HL-60/S4 (cell line): ENCODE data around the gene RHPN2.
"Not testable (repeated sequence)": the region's sequence is repeated elsewhere in the genome, so short reads cannot be mapped to it uniquely, and the experiment has no call there.

ENCODE experiments used
- in situ Hi-C: fragments of 300-500 bp; cut with MboI; formaldehyde crosslinking; loops from 2 replicates; pipeline ENCODE4 v1.14.3; 2022; ENCODE audit warnings: low sequenced_read_pairs

The RHPN2 gene

DNA sequence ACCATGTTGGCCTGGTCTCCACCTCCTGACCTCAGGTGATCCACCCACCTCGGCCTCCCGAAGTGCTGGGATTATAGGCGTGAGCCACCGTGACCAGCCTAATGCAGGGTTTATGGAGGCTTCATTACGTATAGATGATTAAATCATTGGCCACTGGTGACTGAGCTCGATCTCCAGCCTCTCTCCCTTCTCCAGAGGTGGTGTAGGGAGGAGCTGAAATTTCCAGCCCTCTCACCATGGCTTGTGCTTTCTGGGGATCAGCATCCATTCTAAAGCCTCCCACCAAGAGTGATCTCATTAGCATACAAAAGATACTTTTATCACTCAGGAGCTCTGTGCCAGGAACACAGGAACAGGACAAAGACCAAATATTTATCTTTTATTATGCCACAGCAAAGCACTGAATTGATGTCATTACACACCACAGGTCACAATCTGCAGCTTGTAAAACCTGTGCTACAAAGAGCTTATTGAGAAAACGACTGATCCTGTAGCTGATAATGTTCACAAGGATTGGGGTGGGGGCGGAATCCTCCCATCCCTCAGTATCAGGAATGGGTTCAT, 32.4 kb downstream of the RHPN2 start:
- in situ Hi-C loops = no loop called here

DNA sequence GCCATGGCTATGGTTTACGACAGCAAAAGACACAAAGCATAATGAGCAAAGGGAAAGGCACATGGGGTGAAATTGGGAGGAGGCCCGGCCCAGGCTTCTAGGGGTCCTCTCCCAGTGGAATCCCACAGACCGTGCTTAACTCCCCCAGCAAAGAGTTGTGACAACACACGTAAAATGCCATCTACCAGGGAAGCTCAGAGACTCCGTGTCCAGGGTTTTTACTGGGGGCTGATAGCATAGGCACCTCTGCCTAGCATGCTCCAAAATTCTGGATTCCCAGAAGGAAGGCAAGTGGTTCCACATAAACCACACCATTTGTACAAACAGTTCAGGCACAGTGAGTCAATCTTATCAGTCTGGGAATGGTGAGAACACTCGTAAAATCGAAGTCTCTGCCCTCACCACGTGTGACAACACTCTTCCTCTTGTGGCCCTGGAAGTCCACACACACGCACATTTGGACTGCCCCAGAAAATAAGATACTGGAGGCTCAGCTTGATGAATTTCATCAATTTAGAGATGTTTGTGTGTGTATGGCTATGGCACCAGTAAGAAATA, 34.9 kb downstream of the RHPN2 start:
- in situ Hi-C loops = no loop called here

DNA sequence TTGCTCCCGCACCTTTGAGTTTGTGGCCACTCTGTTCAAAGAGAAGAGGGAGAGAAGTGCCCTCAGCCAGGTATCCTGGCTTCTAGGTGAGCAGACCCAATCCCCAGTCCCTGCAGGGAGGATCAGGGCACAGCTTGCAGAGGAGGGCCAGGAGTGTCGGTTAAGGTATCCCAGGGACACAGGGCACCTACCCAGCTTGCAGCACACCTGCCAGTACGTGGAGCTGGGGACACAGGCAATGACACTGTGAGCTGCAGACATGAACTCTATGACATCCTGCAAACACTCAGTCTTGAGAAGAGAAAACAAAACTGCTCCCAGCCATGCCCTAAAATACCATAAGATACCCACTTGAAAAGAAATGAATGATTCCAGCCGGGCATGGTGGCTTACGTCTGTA, 38.1 kb downstream of the RHPN2 start:
- in situ Hi-C loops = not testable (repeated sequence)

DNA sequence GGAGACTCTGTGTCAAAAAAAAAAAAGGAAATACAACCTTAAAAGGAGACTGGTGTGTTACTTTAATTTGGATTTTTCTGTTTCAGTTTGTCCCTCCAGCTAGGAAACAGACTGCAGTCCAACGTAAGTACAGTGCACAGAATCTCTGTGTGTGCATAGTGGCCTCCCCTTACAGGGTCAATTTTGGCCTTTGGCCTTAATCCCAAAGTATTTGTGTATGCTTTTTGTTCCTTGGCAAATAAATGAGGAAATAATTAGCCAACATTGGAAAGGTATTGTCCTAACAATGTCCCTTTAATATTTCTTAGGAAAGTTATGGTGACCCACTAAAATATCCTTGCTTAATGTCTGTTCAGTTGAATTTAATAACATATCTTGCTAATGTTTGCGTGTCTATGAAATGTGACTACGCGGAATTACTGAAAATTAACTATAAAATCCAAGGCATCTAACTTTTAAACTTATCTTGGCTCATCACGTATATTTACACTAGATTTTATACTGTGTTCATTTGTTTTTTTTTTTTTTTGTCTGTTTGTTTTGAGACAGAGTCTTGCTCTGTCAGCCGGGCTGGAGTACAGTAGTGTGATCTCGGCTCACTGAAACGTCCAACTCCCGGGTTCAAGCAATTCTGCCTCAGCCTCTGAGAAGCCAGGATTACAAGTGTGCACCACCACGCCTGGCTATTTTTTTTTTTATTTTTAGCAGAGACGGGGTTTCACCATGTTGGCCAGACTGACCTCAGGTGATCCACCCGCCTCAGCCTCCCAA, 39.0 kb downstream of the RHPN2 start:
- in situ Hi-C loops = not testable (repeated sequence)

DNA sequence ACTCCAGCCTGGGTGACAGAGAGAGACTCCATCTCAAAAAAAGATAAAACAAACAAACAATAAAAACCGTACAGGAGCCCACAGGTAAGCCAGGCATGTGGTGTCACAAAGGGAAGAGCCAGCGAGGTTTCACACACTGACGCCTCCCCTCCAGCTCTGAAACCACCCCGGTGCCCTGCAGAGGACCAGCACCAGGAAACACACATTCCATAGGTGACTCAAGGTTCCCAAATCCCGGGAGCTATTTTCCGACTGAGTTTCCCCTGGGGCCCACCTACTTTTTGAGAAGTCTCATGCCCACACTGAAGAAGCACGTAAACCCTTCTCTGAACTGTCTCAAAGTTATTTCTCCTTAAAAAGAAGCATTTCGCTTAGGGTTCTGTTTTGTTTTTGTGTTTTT, 40.3 kb downstream of the RHPN2 start:
- in situ Hi-C loops = no loop called here

DNA sequence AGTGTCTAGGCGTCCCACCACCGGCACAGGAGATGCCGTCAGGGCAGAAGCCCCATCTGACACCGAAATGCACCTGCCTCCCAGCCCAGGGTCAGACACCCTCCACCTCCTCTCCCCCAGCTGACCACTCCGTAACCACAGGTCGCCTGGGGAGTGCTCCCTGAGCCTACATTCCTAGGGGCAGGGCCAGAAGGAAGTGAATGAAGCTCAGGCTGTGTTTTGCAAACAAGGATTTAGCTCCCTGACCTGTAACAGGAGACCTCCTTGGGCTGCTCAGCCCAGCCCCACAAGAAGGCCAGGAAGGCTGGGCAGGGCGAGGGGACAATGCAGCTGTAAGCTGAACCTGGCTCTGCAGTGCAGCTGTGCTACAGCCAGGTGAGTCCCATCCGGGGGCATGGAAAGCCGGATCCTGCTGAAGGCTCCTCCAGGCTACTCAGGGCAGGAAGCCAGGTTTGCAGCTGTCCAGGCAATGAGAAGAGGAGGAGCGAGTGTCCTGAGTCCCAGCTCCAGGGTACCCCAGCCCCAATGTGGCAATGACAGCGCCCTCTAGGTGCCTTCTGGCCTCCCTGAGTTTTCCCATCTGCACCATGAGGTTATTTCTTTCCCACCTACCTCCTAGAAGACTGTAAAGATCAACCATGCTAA, 42.1 kb downstream of the RHPN2 start:
- in situ Hi-C loops = no loop called here

DNA sequence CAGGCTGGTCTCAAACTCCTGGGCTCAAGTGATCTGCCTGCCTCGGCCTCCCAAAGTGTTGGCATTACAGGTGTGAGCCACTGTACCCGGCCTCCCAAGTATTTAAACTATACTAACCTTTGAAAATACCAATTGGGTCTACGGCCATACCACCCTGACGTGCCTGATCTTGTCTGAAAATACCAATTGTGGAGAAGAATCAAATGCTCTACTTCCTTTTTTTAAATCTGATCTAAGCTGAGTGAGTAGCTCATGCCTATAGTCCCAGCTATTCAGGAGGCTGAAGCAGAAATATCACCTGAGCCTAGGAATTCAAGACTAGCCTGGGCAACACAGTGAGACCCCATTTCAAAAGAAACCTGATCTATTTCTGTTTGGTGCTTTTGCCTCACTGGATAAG, 53.8 kb downstream of the RHPN2 start:
- in situ Hi-C loops = not testable (repeated sequence)

DNA sequence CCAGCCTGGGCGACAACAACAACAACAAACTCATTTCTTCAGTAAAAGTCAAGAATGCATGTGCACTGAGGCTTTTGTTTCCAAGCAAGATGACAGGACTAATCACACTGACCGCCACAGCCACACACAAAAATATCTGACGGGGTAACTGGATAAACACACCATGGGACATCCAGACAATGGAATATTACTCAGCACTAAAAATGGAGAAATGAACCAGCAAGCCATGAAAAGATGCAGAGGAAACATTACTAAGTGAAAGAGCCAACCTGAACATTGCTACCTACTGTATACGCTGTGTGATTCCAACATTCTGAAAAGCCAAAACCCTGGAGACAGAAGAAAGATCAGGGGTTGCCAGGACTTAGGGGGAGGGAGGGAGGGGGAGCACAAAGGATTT, 56.0 kb downstream of the RHPN2 start:
- in situ Hi-C loops = no loop called here

DNA sequence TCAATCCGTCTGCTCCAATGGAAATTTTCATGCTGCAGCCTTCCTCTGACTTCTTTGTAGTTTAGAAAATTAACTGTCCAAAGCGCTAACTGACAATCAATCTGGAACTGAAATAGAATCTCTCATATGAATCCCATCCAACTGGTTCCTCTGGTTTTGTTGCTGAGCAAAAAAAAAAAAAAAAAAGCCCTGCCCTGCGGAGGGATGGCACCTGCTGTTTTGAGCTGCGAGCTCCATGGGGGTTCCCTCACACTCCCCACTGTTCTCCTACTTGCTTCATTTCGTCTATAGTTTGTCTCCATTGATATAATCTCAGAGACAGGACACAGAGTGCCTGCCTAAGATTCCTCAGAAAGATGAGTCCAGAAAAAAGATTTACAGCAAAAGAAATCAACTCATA, 59.2 kb downstream of the RHPN2 start:
- in situ Hi-C loops = no loop called here

DNA sequence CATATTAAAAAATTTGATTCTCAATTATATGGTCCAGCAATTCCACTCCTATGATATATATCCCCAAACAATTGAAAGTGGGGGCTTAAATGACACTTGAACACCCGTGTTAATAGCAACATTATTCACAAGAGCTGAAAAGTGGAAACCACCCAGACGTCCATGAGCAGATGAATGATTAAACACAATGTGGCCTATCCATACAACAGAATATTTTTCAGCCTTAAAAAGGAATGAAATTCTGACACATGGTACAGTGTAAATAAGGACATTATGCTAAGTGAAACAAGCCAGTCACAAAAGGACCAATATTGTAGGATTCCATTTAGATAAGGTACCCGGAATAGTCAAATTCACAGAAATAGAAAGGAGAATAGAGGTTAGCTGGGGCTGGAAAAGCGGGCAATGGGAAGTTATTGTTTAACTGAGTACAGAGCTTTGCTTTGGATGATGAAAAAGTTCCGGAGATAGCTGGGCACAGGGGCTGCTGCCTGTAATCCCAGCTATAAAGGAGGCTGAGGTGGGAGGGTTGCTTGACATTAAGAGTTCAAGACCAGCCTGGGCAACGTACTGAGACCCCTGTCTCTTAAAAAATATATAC, 61.2 kb downstream of the RHPN2 start:
- in situ Hi-C loops = not testable (repeated sequence)

DNA sequence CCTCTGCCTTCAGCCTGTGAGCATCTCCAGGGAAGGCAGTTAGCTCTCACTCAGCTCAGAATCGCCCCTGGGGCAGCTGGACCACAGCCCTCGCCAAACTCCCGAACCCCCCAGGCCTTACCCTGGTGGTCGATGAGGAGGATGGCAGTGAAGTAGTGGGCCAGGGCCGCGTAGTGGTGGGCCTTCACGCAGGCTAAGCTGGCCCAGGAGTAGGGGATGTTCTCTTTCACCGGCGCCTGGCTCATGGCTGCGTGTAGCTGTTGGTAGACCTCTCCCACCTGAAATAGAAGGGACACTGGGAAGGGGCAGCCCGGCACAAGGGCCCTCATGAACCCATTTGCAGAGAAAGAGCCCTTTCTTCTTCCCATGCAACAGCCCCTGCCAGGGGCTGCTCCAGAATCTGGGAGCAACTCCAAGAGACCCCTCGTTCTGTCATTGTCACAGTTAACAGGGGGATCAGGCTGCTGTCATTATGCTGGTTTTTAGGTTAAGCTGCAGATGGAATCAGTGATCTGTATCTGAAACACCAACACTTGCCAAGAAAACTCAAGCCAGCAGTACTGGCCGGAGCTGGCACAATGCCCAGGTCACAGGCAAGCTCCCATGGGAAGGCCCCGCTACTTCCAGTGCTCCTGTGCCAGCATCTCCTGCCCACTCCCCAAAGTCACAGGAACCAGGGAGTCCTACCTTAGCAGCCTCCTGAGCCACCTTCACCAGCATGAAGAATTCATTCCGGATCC, 62.4 kb downstream of the RHPN2 start:
- in situ Hi-C loops = not testable (repeated sequence)

DNA sequence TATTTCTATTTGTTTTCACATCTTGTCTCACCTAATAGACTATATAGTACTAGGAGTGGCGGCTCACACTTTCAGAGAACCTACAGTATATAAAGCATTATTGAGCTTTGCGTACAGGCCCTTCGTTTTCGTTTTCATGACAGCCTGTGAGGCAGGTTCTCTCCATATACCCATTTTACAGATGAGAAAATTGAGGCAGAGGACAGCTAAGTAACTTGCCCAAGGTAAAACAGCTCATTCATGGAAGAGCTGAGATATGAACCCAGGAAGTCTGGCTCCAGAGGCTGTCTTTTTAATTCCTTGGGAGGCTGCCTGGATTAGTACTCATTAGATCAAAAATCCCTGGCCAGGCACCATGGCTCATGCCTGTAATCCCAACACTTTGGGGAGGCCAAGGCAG, 63.8 kb downstream of the RHPN2 start:
- in situ Hi-C loops = no loop called here

DNA sequence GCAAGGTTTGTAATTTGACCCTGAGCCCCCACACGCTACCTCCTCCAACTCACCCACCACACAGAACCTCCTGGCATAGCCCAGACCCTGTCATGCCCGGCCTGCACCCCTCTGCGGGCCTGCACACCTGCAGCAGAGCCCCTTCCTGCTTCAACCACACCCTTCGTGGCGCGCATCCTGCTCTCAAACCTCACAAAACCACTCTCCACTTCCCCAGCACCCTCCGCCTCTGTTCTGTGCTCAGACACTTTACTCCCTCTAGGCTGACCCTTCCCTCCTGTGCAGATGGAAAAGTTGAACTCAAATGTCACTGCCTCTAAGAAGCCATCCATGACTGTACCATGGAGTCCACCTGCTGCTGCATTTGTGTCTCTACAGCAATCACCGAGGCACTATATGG, 64.2 kb downstream of the RHPN2 start:
- in situ Hi-C loops = no loop called here

DNA sequence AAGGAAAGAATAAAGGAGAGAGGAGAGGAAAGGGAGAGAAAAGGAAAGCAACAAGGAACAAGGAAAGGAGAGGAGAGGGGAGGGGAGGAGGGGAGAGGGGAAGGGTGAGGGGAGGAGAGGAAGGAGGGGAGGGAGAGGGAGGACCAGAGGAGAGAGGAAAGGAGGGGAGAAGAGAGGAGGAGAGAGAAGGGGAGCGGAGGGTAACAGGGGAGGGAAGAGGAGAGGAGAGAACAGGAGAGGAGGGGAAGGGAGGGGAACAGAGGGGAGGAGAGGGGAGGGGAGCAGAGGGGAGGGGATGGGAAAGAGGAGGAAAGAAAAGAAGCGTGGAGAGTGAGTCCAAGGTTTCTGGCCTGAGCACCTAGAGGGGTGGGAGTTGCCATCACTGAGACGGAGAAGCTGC, 66.0 kb downstream of the RHPN2 start:
- in situ Hi-C loops = loop anchor here (25.0 kb wide), 1 partner anchor 414 kb away; no protein-coding TSS in a partner anchor

DNA sequence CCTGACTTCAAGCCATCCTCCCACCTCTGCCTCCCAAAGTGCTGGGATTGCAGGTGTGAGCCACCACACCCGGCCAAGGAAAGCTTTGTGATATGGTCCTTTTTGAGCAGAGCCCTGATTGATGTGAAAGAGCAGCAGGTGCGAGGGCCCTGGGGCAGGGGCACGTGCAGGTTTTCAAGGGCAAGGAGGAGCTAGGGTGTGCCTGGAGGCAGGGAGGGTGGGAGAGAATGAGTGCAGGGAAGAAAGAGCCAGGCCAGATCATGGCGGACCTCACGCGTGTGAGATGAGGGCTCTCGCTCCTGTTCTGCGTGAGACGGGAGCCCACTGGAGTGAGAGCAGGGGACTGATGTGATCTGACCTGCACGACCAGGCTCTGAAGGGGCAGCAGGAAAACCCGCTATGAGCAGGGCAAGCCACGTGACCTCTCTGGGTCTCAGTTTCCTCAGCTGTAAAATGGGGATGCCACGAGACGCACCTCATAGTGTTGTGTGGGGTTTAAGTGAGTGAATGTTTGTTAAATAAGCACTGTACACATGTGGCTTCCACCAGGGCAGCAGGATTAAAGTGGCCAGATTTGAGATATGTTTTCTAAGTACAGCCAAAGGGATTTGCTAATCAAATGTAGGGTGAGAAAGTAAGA, 66.9 kb downstream of the RHPN2 start:
- in situ Hi-C loops = loop anchor here (25.0 kb wide), 1 partner anchor 414 kb away; no protein-coding TSS in a partner anchor

DNA sequence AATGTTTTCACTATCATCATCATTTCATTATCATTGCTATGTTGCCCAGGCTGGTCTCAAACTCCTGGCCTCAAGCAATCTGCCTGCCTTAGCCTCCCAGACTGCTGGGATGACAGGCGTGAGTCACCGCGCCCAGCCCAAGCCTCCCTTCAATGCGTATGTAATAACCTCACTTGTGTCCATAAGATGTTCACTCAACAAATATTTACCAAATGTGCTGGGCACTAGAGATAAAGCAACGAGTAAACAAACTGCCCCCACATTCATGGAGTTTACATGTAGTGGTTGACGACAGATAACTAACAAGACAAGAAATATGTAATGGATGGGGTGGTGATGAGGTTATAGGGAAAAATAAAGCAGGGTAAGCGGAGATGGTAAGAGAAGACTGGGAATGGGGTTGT, 67.6 kb downstream of the RHPN2 start:
- in situ Hi-C loops = loop anchor here (25.0 kb wide), 1 partner anchor 415 kb away; no protein-coding TSS in a partner anchor

DNA sequence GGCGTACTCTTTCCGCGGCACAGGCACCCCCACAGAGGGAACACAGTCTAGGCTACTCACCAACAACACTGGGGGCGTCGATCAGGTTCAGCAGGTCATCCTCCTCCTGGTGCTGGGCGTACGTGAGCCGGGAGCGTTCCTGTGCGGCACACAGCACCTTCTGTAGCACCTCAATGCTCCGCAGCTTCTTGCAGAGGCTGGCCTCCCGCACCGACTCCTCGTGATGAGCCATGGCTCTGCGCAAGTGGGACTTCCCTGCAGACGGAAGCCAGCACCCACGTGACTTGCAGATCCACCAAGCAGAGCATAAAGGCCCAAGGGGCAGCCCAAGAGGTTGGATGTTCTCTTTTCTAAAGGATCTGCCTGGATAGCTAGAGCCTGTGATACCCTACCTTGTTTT, 68.7 kb downstream of the RHPN2 start:
- in situ Hi-C loops = loop anchor here (25.0 kb wide), 1 partner anchor 416 kb away; no protein-coding TSS in a partner anchor

DNA sequence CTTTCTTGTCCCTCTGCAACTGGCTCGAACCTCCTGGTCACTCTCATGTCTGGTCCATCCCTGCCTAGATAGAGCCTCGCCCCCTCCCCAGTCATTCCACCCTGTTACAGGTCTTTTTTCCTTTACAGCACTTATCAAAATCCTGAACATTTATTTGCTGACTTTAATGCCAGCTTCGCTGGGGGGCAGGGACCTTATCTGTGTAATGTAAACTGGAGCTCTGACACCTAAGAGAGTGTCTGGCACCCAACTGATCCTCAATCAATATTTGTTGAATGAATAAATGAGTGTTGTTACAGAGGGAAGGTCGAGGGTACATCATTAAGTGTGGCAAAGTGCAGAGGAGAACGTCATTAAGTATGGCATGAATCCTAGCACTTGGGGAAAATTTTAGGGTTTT, 76.0 kb downstream of the RHPN2 start:
- in situ Hi-C loops = loop anchor here (25.0 kb wide), 1 partner anchor 424 kb away; no protein-coding TSS in a partner anchor

DNA sequence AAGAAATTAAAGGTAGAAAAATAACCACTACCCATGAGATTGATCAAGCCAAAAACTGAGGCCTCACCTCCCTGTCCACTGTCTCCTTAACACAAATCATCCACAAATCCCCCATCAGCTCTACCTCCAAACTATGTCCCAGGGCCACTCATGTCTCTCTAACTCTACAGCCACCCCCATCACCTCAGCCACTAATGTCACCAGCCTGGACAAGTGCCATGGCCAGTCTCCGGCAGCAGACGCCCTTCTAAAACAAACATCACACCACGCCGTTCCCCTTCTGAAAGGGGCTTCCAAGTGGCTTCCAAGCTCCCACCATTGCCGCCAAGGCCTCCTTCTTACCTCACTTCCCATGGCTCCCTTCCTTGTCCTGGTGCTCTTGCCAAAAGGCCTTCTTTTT, 76.4 kb downstream of the RHPN2 start:
- in situ Hi-C loops = loop anchor here (25.0 kb wide), 1 partner anchor 424 kb away; no protein-coding TSS in a partner anchor

DNA sequence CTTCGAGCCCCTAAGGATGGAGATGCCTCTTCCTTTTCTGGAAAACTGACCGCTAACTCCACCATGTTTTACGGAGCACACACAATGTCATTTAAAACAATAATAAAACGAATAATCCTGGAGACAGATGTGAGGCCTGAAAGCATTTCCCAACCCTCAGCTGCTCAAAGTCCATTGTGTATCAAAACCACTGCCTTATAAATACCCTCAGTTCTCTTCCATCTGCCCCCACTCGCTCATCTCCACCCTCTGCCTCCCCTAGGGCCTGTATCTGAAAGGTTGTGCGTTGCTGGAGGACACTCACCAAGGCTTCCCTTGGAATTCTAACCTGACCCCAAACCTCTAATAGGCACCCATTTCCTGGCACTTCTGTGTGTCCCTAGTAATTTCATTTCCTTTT, 82.2 kb downstream of the RHPN2 start:
- in situ Hi-C loops = loop anchor here (25.0 kb wide), 1 partner anchor 430 kb away; no protein-coding TSS in a partner anchor
